CD4-positive, alpha-beta T cell treated with Interleukin-15 for 1 hour (primary cell): Measurements from ENCODE around the gene RPS25.
A peak's percentile ranks its signal among the peaks of the same experiment; 100 is the strongest.
"Not testable (repeated sequence)": the region's sequence is repeated elsewhere in the genome, so short reads cannot be mapped to it uniquely, and the experiment has no call there.

Source experiments
- DNase-seq: peaks from one replicate; pipeline ENCODE4 v3.0.0-alpha.2; 2020

Gene RPS25

DNA sequence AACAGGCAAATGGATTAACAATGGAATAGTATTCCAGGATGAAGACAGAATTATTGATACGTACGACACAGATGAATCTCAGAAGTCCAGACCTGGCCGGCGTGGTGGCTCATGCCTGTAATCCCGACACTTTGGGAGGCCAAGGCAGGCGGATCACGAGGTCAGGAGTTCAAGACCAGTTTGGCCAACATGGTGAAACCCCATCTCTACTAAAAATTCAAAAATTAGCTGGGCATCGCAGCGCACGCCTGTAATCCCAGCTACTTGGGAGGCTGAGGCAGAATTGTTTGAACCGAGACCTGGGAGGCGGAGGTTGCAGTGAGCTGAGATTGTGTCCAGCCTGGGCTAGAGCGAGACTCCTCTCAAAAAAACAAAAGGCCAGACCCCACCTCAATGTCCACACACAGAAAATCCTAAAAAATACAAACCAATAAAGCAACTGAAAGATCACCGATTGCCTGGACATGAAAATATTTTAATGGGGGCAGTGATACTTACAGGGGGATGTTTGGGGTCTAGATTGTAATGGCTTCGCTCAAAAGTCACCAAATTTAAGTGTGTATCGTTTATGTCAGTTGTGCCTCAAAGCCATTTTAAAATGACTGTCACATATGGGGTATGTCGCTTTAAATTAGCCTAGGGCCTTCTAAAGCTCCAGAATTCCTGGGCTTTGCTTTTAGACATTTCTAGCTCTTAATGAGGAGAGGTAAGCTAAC lies 3.8 kb downstream of the RPS25 start:
- no peak for DNase-seq

DNA sequence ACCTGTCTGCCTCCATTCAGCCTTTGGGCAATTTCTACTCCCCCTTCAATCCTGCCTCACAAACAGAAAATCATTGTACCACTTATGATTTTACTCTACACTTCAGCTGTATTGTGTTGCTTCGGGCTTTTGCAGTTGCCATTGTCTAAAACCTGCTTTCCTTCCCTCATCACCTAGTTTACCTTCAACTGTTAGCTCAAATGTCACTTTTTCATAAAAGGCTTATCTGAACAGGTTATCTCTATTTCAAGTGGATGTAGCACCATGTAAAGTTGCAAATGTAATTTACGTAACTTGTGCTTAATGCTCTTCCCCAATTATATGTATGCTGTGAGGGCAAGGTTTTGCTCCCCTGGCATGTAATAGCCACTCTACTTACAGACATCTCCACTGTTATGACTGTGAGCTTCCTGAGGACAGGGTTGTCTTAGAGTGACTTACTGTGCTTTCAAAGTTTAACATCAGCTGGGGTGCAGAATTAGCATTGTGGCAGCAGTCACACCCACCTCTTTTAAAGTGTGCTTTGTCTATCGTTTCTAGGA lies 5.4 kb downstream of the RPS25 start:
- no peak for DNase-seq

DNA sequence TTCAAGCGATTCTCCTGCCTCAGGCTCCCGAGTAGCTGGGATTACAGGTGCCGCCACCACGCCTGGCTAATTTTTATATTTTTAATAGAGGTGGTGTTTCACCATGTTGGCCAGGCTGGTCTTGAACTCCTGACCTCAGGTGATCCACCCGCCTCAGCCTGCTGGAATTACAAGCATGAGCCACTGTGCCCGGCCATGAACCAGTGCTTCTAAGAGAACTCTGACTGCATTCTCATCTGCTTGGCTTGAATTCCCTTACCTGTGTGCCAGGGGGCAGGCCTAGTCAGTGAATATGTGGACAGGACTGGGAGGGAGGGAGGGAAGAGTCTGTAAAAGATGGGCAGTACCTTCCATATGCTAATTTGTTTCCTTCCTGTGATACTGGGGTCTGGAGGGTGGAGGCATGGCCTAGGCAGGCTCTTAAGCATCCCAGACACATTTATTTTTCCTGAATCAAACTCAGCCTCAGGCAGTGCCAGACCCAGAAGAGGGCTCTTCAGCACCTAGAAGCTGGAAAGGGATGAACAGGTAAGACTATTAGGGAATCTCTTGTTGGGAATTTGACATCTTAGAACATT lies 6.6 kb downstream of the RPS25 start:
- DNase-seq, result no peak

DNA sequence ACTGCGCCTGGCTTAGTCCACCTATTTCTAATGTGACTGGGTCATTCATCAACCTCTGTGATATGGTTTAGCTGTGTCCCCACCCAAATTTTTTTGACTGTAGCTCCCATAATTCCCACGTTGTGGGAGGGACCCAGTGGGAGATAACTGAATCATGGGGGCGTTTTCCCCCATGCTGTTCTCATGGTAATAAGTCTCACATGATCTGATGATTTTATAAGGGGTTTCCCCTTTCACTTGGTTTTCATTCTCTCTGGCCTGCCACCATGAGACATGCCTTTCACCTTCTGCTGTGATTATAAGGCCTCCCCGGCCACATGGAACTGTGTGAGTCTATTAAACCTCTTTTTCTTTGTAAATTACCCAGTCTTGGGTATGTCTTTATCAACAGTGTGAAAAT lies 11.5 kb downstream of the RPS25 start:
- no peak for DNase-seq

DNA sequence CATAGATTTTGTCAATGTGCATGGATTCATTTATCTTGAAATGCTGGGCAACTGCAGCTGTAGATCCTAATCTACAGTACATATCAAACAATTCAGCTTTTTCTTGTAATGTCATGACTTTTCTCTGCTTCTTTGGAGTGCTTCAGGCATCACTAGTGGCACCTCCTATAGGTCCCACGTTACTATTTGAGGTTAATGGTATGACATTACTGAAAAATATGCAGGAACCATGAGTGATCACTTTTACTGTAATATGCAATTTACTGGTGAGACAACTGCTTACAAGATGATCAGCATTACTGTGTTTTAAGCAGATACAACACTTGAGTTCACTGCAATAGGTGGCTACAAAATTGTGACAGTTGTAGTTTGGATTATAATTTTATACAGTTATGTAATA lies 17.2 kb downstream of the RPS25 start:
- DNase-seq, result no peak

DNA sequence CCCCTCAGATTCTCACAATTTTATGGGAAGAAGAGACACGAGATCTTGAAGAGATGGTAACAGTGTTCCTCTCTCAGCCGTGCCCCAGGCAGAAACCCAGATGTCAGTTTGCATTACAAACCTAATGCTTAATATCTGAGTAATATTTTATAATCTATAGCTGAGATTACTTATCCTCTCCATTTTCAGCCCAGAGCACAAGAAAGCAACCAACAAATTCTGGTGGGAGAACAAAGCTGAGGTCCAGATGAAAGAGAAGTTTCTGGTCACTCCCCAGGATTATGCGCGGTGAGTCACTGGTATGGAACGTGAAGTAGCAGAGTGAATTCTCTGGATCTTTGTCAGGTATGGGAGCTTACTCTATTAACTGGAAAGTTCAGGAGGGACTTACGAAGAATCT lies 19.3 kb downstream of the RPS25 start:
- no peak for DNase-seq

DNA sequence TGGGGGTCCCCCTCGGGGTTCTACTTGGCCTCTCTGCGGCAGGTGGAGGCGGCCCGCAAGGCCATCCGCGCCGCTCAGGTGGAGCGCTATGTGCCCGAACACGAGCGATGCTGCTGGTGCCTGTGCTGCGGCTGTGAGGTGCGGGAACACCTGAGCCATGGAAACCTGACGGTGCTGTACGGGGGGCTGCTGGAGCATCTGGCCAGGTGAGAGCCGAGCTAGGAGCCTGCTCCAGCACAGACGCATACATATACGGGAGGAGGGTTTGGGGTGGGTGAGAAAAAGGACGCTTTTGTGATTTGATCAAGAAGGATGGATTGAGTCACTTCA lies 19.8 kb downstream of the RPS25 start:
- no peak for DNase-seq

DNA sequence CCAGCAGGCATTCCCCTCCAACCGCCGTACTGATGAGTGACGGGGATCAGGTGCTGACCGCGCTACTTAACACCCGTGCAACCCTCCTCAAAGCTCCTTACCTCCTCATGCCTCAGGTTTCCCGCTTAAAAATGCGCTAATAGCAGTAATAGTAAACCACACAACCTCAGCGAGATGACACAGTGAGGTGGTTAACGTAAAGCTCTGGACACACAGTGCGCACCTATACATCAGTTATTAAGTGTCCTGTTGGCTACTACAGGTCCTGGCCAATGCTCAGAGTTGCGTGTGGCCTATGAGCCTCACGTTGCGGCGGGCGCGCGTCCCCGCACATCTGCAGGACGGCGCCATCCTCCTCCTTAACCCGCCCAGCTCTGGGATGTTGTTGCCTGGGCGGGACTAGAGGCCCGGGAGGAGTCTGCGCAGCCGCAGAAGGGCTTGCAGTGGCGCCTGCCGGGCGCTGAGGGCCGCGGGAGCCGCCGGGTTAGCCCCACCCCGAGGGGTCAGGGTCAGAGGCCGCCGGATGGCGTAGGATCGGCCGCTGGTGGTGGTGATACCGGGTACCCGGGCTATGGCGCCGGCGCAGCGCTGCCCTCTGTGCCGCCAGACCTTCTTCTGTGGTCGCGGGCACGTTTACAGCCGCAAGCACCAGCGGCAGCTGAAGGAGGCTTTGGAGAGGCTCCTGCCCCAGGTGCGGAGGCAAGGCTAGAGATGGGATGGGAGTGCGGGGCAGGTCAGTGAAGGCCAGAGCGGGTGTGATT lies 20.3 kb downstream of the RPS25 start, which contains the start of gene CENATAC:
CENATAC (plus strand) TSS at position 512 of the 761 bp plus-strand sequence; CDS start at position 572, 60 bp downstream.
- peak; percentile 95 for DNase-seq

DNA sequence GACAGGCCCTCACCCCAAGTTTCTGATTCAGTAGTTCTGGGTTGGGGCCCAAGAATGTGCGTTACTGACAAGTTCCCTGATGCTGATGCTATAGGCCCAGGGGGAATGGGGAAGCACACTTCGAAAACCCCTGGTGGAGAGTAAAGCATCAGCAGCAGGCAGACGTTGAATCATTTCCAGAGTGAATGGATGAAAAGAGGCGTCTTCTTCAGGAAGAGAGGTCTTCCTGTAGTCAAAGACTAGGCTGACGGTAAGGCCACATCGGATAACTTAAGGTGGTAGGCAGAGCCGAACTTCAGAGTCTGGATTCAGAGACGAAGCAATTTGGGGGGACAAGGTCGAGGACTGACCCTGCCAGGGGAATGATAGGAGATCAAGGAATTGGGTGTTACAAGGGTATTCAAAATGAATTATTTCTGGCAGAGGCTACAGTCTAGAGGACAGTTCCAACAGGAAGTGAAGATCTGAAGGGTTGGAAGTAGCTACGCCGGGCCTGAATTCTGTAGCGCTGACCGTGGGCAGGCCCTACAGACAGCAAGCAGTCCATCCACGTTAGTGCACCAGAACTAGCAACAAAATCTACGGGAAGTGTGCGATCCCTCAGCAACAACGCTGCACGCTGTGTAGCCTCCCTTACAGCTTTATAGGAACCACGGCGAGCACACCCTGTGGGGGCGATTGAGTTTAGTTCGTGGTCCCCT lies 21.1 kb downstream of the RPS25 start:
- DNase-seq, result peak; percentile 30

DNA sequence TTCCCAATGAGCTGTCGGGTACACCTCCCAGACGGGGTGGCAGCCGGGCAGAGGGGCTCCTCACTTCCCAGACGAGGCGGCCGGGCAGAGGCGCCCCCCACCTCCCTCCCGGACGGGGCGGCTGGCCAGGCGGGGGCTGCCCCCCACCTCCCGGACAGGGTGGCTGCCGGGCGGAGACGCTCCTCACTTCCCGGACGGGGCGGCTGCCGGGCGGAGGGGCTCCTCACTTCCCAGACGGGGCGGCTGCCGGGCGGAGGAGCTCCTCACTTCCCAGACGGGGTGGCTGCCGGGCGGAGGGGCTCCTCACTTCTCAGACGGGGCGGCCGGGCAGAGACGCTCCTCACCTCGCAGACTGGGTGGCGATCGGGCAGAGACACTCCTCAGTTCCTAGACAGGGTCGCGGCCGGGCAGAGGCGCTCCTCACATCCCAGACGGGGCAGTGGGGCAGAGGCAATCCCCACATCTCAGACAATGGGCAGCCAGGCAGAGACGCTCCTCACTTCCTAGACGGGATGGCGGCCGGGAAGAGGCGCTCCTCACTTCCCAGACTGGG lies 26.6 kb downstream of the RPS25 start:
- DNase-seq, result not testable (repeated sequence)

DNA sequence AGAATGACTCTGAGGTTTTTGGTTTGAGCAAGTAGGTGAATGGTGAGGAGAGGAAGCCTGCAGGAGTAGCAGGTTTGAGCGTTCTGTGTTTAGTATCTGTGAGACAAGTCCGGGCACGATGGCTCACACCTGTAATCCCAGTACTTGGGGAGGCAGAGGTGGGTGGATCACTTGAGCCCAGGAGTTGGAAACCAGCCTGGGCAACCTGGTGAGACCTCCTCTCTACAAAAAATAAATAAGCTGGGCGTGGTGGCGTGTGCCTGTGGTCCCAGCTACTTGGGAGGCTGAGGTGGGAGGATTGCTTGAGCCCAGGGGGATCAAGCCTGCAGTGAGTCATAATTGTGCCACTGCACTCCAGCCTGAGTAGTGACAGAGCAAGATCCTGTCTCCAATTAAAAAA lies 29.9 kb downstream of the RPS25 start:
- DNase-seq, result no peak

DNA sequence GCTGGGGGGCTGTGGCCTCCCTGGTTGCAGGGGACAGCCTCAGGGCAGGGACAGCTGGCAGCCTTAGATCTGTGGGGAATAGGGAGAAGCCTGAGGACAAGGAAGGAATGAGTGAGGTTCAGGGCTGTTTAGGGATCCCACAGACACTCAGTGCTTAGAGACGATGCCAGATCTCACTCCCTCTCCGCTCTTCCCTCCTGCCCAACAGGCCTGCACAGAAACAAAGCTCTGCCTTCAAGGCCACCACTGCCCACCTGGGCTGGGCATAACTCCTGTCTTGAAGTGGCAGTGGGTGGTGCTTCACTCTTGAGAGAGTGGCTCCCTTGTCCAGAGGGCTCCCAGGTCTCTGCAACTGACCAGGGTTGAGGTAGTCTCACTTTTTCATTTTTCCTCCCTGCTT lies 33.3 kb downstream of the RPS25 start:
- no peak for DNase-seq

DNA sequence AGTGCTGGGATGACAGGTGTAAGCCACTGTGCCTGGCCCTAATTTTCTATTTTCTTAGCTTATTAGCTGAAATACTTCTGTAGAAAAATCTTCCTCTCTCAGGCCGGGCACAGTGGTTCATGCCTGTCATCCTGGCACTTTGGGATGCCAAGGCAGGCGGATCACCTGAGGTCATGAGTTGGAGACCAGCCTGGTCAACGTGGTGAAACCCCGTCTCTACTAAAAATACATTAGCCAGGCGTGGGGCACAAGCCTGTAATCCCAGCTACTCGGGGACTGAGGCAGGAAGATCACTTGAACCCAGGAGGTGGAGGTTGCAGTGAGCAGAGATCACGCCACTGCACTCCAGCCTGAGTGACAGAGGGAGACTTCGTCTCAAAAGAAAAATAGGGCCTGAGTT lies 33.8 kb downstream of the RPS25 start:
- DNase-seq, result not testable (repeated sequence)

DNA sequence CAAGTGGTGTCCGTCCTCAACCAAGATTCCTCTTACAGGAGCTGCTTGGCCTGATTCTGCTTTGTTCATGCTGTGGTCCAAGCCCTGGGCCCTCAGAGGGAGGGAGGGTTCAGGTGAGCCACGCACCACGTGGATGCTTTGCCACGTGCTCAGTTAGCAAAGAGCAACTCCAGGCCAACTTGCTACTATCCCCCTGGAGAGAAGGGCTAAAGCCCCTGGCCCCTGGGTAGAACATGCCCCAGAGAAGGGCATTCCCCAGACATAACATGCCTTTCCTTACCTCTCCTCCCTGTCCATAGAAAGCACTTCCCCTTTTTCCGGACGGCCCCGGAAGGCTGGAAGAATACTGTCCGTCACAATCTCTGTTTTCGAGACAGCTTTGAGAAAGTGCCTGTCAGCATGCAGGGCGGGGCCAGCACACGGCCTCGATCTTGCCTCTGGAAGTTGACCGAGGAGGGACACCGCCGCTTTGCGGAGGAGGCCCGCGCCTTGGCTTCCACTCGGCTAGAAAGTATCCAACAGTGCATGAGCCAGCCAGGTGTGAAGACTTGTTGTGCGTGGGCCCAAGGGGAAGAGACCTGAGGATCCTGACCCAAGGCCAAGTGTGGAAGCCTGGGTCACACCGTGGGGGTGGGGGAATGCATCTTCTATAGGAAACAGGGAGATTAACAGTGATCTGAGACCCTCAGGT lies 37.8 kb downstream of the RPS25 start:
- no peak for DNase-seq

DNA sequence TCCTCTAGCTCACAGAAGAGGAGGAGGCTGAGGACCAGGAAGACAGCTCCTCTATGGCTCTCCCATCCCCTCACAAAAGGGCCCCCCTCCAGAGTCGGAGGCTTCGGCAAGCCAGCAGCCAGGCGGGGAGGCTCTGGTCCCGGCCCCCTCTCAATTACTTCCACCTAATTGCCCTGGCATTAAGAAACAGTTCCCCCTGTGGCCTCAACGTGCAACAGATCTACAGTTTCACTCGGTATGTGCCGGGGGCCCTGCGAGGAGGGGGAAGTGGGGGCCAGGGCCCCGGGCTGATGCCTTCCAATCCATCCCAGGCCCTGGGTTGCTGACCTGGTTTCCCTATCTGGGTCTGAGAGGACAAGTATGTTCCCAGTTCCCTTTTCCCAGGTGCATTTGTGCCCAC lies 38.7 kb downstream of the RPS25 start:
- no peak for DNase-seq

DNA sequence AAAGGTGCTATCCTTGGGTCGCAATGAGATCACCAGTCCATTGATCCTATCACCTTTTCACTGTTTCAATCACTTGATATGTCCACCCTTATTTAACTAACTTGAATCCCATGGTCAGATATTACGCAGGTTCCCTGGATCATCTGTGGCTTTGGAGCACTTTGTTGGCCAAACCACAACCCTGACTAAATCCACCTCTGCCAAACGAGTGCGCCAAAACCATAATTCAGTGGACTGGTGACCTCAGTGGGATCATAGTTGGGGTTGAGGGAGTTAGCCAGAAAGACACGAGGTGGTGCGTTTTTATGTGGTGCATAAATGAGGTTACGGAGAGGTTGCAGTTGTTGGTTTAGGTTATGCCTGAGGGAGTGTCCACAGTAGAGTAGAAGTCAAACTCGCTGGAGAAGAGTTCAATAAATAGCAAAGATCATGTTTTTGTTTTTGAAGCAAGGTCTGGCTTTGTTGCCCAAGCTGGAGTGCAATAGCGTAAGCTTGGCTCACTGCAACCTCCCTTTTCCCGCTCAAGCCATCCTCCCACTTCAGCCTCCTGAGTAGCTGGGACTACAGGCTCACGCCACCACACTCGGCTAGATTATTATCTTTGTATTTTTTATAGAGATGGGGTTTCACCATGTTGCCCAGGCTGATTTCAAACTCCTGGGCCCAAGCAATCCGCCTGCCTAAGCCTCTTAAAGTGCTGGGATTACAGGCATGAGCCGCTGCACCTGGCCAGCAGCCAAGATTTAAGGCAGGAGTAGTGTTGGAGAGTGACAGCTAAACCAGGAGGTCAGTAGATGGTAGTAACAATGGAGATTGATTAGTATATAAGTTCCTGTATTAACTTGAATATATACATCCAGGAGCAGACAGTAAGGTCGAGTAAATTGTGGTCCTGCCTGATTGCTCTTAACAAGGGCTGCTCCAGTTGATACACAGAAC lies 42.1 kb downstream of the RPS25 start:
- no peak for DNase-seq

DNA sequence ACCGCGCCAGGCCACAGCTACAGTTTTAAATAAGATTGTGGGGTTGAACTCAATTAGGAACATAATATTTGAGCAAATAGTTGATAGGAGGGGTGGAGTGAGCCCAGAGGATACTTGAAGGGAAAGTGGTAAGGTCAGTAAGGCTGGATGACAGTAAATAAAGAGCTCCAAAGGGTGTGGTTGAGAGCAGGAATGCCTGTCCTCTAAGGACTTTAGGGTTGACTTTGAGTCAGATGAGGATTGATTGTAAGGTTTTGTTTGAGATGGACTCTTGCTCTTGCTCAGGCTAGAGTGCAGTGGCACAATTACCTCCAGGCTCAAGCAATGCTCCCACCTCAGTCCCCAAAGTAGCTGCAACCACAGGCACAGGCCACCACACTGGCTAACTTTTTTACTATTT lies 44.2 kb downstream of the RPS25 start:
- no peak for DNase-seq

DNA sequence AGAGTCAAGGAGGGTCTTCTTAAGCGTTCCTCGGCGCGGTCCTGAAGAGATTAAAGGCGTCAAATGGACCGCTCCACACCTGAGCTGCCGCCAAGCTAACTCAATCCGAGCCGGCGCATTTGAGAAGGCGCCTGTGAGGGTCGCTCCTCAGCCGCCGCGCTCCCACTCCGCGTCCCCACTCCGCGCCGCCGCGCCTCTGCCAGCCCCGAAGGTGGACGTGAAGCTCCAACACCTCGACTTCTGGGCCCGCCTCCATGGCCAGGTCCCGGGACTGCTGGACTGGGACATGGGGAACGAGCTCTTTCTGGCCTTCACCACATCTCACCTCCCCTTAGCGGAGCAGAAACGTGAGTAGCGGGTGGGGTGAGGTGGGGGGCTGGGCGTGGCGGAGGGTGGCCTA lies 46.5 kb downstream of the RPS25 start, which contains the start of gene FOXR1:
FOXR1 (plus strand) TSS at position 116 of the 400 bp plus-strand sequence; CDS start at position 287, 171 bp downstream.
- no peak for DNase-seq

DNA sequence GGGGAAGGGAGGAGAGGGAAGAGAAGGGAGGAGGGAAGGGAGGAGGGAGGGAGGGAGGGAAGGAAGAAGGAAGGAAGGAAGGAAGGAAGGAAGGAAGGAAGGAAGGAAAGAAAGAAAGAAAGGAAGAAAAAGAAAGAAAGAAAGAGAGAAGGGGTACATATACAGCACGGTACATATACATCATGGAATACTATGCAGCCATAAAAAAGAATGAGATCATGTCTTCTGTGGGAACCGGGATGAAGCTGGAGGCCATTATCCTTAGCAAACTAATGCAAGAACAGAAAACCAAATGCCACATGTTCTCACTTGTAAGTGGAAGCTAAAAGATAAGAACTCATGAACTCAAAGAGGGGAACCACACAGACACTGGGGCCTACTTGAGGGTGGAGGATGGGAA lies 48.6 kb downstream of the RPS25 start:
- DNase-seq, result not testable (repeated sequence)
